GM23338 (cell line): ENCODE data around the gene HIVEP2.

Source experiments
- CREB1 ChIP-seq: fragments of 250-450 bp; sonication (Bioruptor Pico); IDR thresholded peaks from 2 replicates; pipeline ENCODE4 v1.5.0; 2020; ENCODE audit warnings: low read depth, mild to moderate bottlenecking, moderate library complexity
- EZH2 ChIP-seq: fragments of 200-600 bp; sonication (generic); IDR thresholded peaks from one replicate; pipeline ENCODE4 v1.8.0; 2017; ENCODE audit warnings: antibody characterized with exemption, mild to moderate bottlenecking, low read depth; ENCODE audit not compliant: unreplicated experiment
- EZH2phosphoT487 ChIP-seq: fragments of 200-600 bp; sonication (generic); IDR thresholded peaks from one replicate; pipeline ENCODE4 v1.8.1; 2018; ENCODE audit warnings: antibody characterized with exemption; ENCODE audit not compliant: unreplicated experiment
- JUNB ChIP-seq: IDR thresholded peaks from one replicate; pipeline ENCODE4 v1.6.1; 2016; ENCODE audit warnings: antibody characterized with exemption; ENCODE audit not compliant: unreplicated experiment
- POLR2AphosphoS5 ChIP-seq: IDR thresholded peaks from 2 replicates; pipeline ENCODE4 v1.6.1; 2016; ENCODE audit warnings: antibody characterized with exemption, low read depth
- ZNF331 ChIP-seq: fragments of 250-450 bp; sonication (Bioruptor Pico); IDR thresholded peaks from 2 replicates; pipeline ENCODE4 v1.5.0; 2020; ENCODE audit warnings: low read depth, mild to moderate bottlenecking, moderate library complexity
- TF ChIP-seq, protein P1 (sequence below), 2 experiments: fragments of 200-600 bp in 1 of 2; sonication (generic) in 1 of 2; conservative IDR thresholded peaks; 2 replicates each; pipeline versions ENCODE4 v1.5.1 to v1.6.1; 2016 to 2017; ENCODE audit warnings: antibody characterized with exemption in 2 of 2, low read depth in 2 of 2, mild to moderate bottlenecking in 2 of 2, moderate library complexity in 1 of 2
- TF ChIP-seq, protein P2 (sequence below): IDR thresholded peaks from one replicate; pipeline ENCODE4 v1.6.1; 2018; ENCODE audit warnings: antibody characterized with exemption; ENCODE audit not compliant: unreplicated experiment
- TF ChIP-seq, protein P3 (sequence below): IDR thresholded peaks from 2 replicates; pipeline ENCODE4 v1.6.1; 2016; ENCODE audit warnings: antibody characterized with exemption

DNA sequence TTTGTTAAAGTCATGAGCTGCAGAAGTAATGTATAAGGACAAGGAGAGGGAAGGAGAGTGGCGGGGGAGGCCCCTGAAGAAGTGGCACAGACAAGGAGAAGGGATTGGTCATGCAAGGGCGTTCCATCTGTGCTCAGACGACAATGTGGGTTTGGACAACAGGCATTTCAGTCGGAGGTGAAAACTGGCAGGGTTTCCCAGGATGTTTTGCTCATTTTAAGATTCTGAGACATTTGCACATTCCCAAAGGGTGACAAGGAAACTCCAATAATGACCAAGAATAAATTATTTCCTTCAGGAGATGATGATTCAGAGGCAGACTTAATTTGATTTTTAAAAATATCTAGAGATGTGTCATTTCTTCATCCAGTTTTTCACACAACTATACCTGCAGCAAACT is 181.8 kb downstream of the HIVEP2 start:
- TF ChIP-seq POLR2AphosphoS5 (no peak), EZH2 (no peak), CREB1 (CRISPR knock-in tag) (no peak), ZNF331 (CRISPR knock-in tag) (no peak), EZH2phosphoT487 (no peak), JUNB (no peak)
- TF ChIP-seq, protein P1, sequence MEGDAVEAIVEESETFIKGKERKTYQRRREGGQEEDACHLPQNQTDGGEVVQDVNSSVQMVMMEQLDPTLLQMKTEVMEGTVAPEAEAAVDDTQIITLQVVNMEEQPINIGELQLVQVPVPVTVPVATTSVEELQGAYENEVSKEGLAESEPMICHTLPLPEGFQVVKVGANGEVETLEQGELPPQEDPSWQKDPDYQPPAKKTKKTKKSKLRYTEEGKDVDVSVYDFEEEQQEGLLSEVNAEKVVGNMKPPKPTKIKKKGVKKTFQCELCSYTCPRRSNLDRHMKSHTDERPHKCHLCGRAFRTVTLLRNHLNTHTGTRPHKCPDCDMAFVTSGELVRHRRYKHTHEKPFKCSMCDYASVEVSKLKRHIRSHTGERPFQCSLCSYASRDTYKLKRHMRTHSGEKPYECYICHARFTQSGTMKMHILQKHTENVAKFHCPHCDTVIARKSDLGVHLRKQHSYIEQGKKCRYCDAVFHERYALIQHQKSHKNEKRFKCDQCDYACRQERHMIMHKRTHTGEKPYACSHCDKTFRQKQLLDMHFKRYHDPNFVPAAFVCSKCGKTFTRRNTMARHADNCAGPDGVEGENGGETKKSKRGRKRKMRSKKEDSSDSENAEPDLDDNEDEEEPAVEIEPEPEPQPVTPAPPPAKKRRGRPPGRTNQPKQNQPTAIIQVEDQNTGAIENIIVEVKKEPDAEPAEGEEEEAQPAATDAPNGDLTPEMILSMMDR (conservative IDR thresholded peaks at IDR 0.05; ENCODE audit: low read depth in 2 of 2): no peak
- TF ChIP-seq, protein P2, sequence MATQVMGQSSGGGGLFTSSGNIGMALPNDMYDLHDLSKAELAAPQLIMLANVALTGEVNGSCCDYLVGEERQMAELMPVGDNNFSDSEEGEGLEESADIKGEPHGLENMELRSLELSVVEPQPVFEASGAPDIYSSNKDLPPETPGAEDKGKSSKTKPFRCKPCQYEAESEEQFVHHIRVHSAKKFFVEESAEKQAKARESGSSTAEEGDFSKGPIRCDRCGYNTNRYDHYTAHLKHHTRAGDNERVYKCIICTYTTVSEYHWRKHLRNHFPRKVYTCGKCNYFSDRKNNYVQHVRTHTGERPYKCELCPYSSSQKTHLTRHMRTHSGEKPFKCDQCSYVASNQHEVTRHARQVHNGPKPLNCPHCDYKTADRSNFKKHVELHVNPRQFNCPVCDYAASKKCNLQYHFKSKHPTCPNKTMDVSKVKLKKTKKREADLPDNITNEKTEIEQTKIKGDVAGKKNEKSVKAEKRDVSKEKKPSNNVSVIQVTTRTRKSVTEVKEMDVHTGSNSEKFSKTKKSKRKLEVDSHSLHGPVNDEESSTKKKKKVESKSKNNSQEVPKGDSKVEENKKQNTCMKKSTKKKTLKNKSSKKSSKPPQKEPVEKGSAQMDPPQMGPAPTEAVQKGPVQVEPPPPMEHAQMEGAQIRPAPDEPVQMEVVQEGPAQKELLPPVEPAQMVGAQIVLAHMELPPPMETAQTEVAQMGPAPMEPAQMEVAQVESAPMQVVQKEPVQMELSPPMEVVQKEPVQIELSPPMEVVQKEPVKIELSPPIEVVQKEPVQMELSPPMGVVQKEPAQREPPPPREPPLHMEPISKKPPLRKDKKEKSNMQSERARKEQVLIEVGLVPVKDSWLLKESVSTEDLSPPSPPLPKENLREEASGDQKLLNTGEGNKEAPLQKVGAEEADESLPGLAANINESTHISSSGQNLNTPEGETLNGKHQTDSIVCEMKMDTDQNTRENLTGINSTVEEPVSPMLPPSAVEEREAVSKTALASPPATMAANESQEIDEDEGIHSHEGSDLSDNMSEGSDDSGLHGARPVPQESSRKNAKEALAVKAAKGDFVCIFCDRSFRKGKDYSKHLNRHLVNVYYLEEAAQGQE: no peak
- TF ChIP-seq, protein P3, sequence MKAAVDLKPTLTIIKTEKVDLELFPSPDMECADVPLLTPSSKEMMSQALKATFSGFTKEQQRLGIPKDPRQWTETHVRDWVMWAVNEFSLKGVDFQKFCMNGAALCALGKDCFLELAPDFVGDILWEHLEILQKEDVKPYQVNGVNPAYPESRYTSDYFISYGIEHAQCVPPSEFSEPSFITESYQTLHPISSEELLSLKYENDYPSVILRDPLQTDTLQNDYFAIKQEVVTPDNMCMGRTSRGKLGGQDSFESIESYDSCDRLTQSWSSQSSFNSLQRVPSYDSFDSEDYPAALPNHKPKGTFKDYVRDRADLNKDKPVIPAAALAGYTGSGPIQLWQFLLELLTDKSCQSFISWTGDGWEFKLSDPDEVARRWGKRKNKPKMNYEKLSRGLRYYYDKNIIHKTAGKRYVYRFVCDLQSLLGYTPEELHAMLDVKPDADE: no peak
